Activated CD4-positive, CD25-positive, alpha-beta regulatory T cell treated with anti-CD3 and anti-CD28 coated beads, Interleukin-2, amount 50 U/mL, for 24 hours (primary cell): ENCODE measurements around the gene PNPLA4.
A peak's percentile ranks its signal among the peaks of the same experiment; 100 is the strongest.

ENCODE experiments used
- ATAC-seq, 2 donors: fragments of 150-1000 bp; cut with Tn5 transposase; one replicate each; pipeline ENCODE4 v1.10.0; 2021; ENCODE audit warnings: mild to moderate bottlenecking in 1 of 2, moderate library complexity in 1 of 2

PNPLA4 gene

GRCh38 chrX:7927259-7928167 lies at the start of gene PNPLA4:
Gene PNPLA4 (minus strand): TSS chrX:7927413. CDS start chrX:7926119, 1,294 bp downstream.
- peak; percentile 94 for ATAC-seq

GRCh38 chrX:7972586-7972985 lies 45.4 kb upstream of the PNPLA4 start:
- ATAC-seq = no peak

- ATAC-seq = no peak
Observed at GRCh38 chrX:7970428-7970827, 43.2 kb upstream of the PNPLA4 start.

- ATAC-seq = no peak
Observed at GRCh38 chrX:7965436-7965835, 38.2 kb upstream of the PNPLA4 start.

- ATAC-seq = no peak
Observed at GRCh38 chrX:7960246-7960645, 33.0 kb upstream of the PNPLA4 start.

- no peak for ATAC-seq
Observed at GRCh38 chrX:7953446-7953845, 26.2 kb upstream of the PNPLA4 start.

GRCh38 chrX:7950865-7951264 lies 23.7 kb upstream of the PNPLA4 start:
- no peak for ATAC-seq

- ATAC-seq = no peak
Observed at GRCh38 chrX:7948483-7948882, 21.3 kb upstream of the PNPLA4 start.

GRCh38 chrX:7946960-7947359 lies 19.7 kb upstream of the PNPLA4 start:
- ATAC-seq = no peak

GRCh38 chrX:7943600-7944245 lies 16.5 kb upstream of the PNPLA4 start:
- no peak for ATAC-seq

- no peak for ATAC-seq
Observed at GRCh38 chrX:7941390-7942042, 14.3 kb upstream of the PNPLA4 start.

GRCh38 chrX:7934026-7934425 lies 6.8 kb upstream of the PNPLA4 start:
- no peak for ATAC-seq

GRCh38 chrX:7926914-7927258 lies 327 bp downstream of the PNPLA4 start:
- ATAC-seq = no peak

- no peak for ATAC-seq
Observed at GRCh38 chrX:7926501-7926900, 712 bp downstream of the PNPLA4 start.

GRCh38 chrX:7925867-7926472 lies 1.2 kb downstream of the PNPLA4 start:
- ATAC-seq = peak; percentile 25 to 33

GRCh38 chrX:7921750-7922149 lies 5.5 kb downstream of the PNPLA4 start:
- no peak for ATAC-seq

GRCh38 chrX:7908821-7909220 lies 18.4 kb downstream of the PNPLA4 start:
- ATAC-seq = no peak

- no peak for ATAC-seq
Observed at GRCh38 chrX:7904562-7904961, 22.7 kb downstream of the PNPLA4 start.

- no peak for ATAC-seq
Observed at GRCh38 chrX:7891928-7892327, 35.3 kb downstream of the PNPLA4 start.

- ATAC-seq = no peak
Observed at GRCh38 chrX:7889680-7890079, 37.5 kb downstream of the PNPLA4 start.

GRCh38 chrX:7889135-7889534 lies 38.1 kb downstream of the PNPLA4 start:
- ATAC-seq = no peak

- no peak for ATAC-seq
Observed at GRCh38 chrX:7876957-7877356, 50.3 kb downstream of the PNPLA4 start.

- ATAC-seq = no peak
Observed at GRCh38 chrX:7872042-7872441, 55.2 kb downstream of the PNPLA4 start.
